Progenitor cell of endocrine pancreas (in vitro differentiated cells): ENCODE measurements around the gene BRD4. TPM values are rescaled to one million over a fixed set of nuclear protein-coding genes. Genes with fewer than 3 reads are reported as not detected.
A peak's percentile ranks its signal among the peaks of the same experiment; 100 is the strongest.
"Not testable (repeated sequence)": the region's sequence is repeated elsewhere in the genome, so short reads cannot be mapped to it uniquely, and the experiment has no call there.

Experiments
- DNase-seq: peaks from one replicate; pipeline ENCODE4 v3.0.0; 2021; ENCODE audit warnings: low spot score; ENCODE audit not compliant: unreplicated experiment
- H3K27ac Mint-ChIP-seq: 2 replicates; pipeline ENCODE4 v1.8.0; 2021; ENCODE audit warnings: mild to moderate bottlenecking, moderate library complexity, mixed read lengths
- H3K27me3 Mint-ChIP-seq: 2 replicates; pipeline ENCODE4 v1.8.0; 2021; ENCODE audit warnings: mixed read lengths
- H3K36me3 Mint-ChIP-seq: 2 replicates; pipeline ENCODE4 v1.8.0; 2022; ENCODE audit warnings: mixed read lengths; ENCODE audit not compliant: insufficient read depth
- H3K4me1 Mint-ChIP-seq: 2 replicates; pipeline ENCODE4 v1.8.0; 2021; ENCODE audit warnings: low read depth, mixed read lengths
- H3K4me3 Mint-ChIP-seq: 2 replicates; pipeline ENCODE4 v1.8.0; 2021; ENCODE audit warnings: low read depth, mild to moderate bottlenecking, moderate library complexity, mixed read lengths
- H3K9me3 Mint-ChIP-seq: 2 replicates; pipeline ENCODE4 v1.8.0; 2021; ENCODE audit warnings: low read depth, mixed read lengths
- CTCF ChIP-seq: fragments of 200-600 bp; sonication (generic); IDR thresholded peaks from one replicate; pipeline ENCODE4 v1.5.0; 2021; ENCODE audit warnings: antibody characterized with exemption, mild to moderate bottlenecking; ENCODE audit not compliant: unreplicated experiment
- total RNA-seq: library from RNA; stranded (reverse); gene quantifications from 2 replicates; pipeline ENCODE4 v1.2.1, GENCODE V29; 2021

The BRD4 gene
- total RNA-seq, 1 donor from 2014 or later = 144 TPM

DNA sequence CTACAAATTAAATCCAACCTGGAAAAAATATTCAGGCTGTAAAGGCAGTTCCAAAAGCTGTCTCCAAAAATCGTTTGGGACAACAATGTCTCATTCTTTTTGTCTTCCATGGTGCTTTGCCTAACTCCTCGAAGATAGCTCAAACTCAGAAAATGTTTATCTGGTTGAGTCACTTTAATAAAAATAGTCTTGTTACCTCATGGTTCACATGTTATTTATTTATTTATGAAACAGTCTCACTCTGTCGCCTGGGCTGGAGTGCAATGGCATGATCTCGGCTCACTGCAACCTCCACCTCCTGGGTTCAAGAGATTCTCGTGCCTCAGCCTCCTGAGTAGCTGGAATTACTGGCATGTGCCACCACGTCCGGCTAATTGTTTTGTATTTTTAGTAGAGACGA lies 4.9 kb upstream of the BRD4 start:
- Mint-ChIP-seq H3K4me3 (no peak overlapping the region), H3K27ac (no peak overlapping the region), H3K36me3 (peaks cover 1% of the 10 kb centered on the region), H3K4me1 (peaks cover 2% of the 10 kb centered on the region), H3K27me3 (no peaks in the 10 kb centered on the region), H3K9me3 (no peaks in the 10 kb centered on the region)
- no peak for TF ChIP-seq CTCF
- no peak for DNase-seq

GRCh38 chr19:15335992-15336391 lies 3.7 kb upstream of the BRD4 start:
- not testable (repeated sequence) for DNase-seq, H3K4me3 Mint-ChIP-seq, H3K27me3 Mint-ChIP-seq, H3K9me3 Mint-ChIP-seq, H3K4me1 Mint-ChIP-seq, H3K36me3 Mint-ChIP-seq
- peak overlapping the region; percentile 69 for H3K27ac Mint-ChIP-seq

- Mint-ChIP-seq H3K9me3 (no peaks in the 10 kb centered on the region), H3K27me3 (no peaks in the 10 kb centered on the region), H3K4me3 (peak overlapping the region; percentile 98), H3K27ac (peak overlapping the region; percentile 98), H3K4me1 (peaks cover 32% of the 10 kb centered on the region), H3K36me3 (peaks cover 1% of the 10 kb centered on the region)
- TF ChIP-seq CTCF = no peak
- peak; percentile 20 for DNase-seq
Measured at GRCh38 chr19:15331419-15332310, 674 bp downstream of the BRD4 start.

DNA sequence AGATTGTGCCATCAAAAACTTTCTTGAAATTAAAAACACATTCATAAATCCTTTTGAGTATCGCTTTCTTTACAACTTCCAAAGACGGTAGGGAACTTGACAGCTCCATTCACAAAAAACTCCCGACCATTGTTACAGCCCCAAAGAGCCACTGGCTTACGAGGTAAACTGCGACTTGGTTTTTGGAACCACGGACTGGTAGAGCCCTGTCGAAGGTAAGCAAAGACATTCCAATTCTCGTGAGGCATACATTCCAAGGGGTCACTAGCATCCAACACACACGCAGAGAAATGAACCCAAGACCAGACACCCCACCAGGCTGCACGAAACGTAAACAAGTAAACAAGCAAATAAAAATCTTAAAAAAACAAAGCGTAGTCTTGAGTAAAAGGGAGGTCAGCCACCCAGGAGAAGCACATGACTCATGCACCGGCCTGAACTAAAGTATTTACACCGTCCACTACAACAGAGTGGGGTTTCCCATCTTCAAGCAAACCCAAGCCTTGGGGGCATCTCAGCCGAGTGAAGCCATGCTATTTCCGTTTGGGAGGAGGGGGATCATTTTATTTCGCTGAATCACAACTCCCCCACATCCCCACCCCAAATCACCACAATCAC lies 1.4 kb downstream of the BRD4 start:
- H3K9me3 Mint-ChIP-seq = no peaks in the 10 kb centered on the region
- no peaks in the 10 kb centered on the region for H3K36me3 Mint-ChIP-seq
- peaks cover 34% of the 10 kb centered on the region for H3K4me1 Mint-ChIP-seq
- H3K27ac Mint-ChIP-seq = peak overlapping the region; percentile 98
- H3K4me3 Mint-ChIP-seq = peak overlapping the region; percentile 98
- DNase-seq = no peak
- no peak for TF ChIP-seq CTCF
- H3K27me3 Mint-ChIP-seq = no peaks in the 10 kb centered on the region

- no peak overlapping the region for H3K4me3 Mint-ChIP-seq
- H3K27me3 Mint-ChIP-seq = no peaks in the 10 kb centered on the region
Measured at GRCh38 chr19:15328312-15328711, 4.0 kb downstream of the BRD4 start.

More at GRCh38 chr19:15328312-15328711, 4.0 kb downstream of the BRD4 start:
- H3K4me1 Mint-ChIP-seq = peaks cover 52% of the 10 kb centered on the region
- peaks cover 1% of the 10 kb centered on the region for H3K36me3 Mint-ChIP-seq
- H3K27ac Mint-ChIP-seq = peak overlapping the region; percentile 90
- TF ChIP-seq CTCF = no peak
- DNase-seq = no peak
- H3K9me3 Mint-ChIP-seq = peaks cover 2% of the 10 kb centered on the region
